Activated CD4-positive, alpha-beta T cell treated with anti-CD3 and anti-CD28 coated beads, Interleukin-2, amount 50 U/mL, for 1 hour (primary cell): ENCODE results near the gene TMEM176B.

Experiments
- DNase-seq: peaks from one replicate; pipeline ENCODE4 v3.0.0-alpha.2; 2020

Gene TMEM176B

DNA sequence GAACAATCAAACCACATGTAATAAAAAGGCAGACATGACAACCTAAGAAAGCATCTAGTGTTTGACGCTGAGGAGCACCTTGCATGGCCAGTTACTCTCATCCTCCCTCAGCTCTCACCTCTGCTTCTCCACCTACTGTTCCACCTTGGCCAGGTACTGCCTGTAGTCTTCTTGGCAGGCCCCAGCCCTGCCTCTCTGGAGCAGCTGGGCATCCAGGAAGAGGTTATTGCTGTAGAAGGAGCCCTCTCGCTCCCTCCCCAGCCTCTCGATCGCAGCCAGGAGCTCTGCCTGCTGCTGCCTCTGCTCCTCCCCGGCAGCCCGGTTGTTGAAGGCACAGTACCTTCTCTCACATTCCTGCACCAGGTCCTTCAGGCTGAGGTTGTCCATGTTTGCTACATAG lies 53.2 kb downstream of the TMEM176B start:
- DNase-seq = no peak

DNA sequence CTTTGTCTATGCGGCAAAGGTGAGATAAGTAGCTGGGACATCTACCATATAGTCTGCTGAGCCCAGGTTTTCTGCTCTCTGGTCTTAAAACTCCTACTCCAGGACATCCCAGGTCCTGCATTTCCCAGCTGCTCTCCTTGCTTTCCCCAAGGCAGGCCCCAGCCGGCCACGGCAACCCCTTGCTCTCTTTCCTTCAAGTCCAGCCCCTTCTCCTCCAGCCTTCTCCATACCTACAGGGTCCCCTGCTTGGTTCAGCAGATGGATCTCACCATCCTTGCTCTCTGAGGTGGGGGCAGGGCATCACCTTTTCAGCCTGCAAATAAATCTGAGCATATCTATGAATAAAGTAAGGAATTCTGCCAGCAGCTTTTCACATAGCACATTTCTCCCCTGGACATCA lies 54.3 kb downstream of the TMEM176B start:
- DNase-seq = no peak

DNA sequence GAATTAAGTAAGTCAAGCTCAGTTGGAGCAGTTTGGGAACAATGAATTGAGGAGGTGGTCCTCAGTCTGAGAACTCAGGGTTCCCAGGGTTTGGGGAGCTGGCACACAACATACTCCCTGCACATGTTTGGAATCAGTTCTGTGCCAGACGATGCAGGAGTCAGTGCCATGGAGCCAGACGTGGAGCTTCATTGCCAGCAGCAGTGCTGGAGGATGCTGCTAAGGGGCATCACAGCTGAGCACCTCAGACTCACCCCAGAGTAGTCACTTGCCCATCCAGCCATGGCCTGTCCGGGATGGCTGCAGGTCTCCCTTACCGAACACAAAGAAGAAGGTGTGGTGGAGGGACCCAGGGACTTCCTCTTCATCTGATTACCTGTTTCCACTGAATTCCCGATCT lies 55.1 kb downstream of the TMEM176B start:
- no peak for DNase-seq

DNA sequence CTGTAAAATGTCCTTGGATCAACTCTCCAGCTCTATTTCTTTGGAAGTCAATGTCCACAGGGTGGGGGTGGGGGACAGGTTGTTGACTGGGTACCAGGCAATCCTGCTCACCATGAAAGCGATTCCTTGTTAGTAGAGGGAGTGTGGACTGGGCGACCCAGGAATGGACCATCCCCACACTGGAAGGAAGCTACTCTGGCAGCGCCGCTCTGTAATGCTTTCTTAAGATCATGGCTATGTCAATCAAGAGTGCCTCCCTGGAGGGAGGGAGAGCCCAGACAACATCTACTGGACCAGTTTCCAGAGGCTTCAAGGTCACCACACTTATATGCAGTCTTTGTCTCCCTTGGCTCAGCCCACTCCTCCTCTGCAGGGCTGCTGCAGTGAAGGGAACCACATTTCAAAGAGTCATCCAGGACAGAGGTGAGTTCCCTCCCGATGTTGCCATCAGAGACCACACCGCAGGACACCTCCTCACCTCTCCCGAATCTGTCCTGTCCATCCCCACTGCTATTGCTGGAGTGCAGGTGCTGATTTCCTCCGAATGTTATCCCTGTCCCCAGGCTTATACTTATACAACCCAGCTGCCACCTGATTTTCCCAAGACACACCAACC lies 56.0 kb downstream of the TMEM176B start:
- no peak for DNase-seq

DNA sequence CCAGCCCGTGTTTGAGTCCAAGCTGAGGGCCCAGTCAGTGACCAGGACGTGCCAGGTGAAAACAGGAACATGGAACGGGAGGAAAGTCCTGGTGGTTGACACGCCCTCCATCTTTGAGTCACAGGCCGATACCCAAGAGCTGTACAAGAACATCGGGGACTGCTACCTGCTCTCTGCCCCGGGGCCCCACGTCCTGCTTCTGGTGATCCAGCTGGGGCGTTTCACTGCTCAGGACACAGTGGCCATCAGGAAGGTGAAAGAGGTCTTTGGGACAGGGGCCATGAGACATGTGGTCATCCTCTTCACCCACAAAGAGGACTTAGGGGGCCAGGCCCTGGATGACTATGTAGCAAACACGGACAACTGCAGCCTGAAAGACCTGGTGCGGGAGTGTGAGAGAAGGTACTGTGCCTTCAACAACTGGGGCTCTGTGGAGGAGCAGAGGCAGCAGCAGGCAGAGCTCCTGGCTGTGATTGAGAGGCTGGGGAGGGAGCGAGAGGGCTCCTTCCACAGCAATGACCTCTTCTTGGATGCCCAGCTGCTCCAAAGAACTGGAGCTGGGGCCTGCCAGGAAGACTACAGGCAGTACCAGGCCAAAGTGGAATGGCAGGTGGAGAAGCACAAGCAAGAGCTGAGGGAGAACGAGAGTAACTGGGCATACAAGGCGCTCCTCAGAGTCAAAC lies 57.7 kb downstream of the TMEM176B start:
- DNase-seq = no peak
